ENCODE results near the gene TECPR2.
"Not testable (repeated sequence)": the region's sequence is repeated elsewhere in the genome, so short reads cannot be mapped to it uniquely, and the experiment has no call there.

Gene TECPR2

GRCh38 chr14:102362545-102363181 lies at the start of gene TECPR2, which contains the start of gene CINP:
Gene TECPR2 (plus strand): TSS chr14:102362941. CDS start chr14:102376722, 13,781 bp downstream.
Gene CINP (minus strand): TSS chr14:102362890. CDS start chr14:102362851, 39 bp downstream.
- DNase-seq = peak; percentile 92

- peak; percentile 79 for DNase-seq
Measured at GRCh38 chr14:102314242-102315011, 48.3 kb upstream of the TECPR2 start.

GRCh38 chr14:102315121-102315520 lies 47.6 kb upstream of the TECPR2 start:
- DNase-seq = no peak

- DNase-seq = peak; percentile 48
Measured at GRCh38 chr14:102316338-102316742, 46.4 kb upstream of the TECPR2 start.

- DNase-seq = peak; percentile 85
Measured at GRCh38 chr14:102316743-102317563, 45.8 kb upstream of the TECPR2 start.

GRCh38 chr14:102317564-102318248 lies 45.0 kb upstream of the TECPR2 start:
- peak; percentile 59 for DNase-seq

- no peak for DNase-seq
Measured at GRCh38 chr14:102318781-102319276, 43.9 kb upstream of the TECPR2 start.

- DNase-seq = peak; percentile 74
Measured at GRCh38 chr14:102319351-102320032, 43.2 kb upstream of the TECPR2 start, which contains the start of gene ZNF839. Gene ZNF839 (plus strand): TSS chr14:102319746. CDS start chr14:102319766, 20 bp downstream.

- no peak for DNase-seq
Measured at GRCh38 chr14:102320033-102320660, 42.6 kb upstream of the TECPR2 start.

GRCh38 chr14:102320671-102321455 lies 41.9 kb upstream of the TECPR2 start:
- DNase-seq = no peak

GRCh38 chr14:102321456-102322422 lies 41.0 kb upstream of the TECPR2 start:
- no peak for DNase-seq

- no peak for DNase-seq
Measured at GRCh38 chr14:102323102-102323501, 39.6 kb upstream of the TECPR2 start.

- no peak for DNase-seq
Measured at GRCh38 chr14:102325791-102326345, 36.9 kb upstream of the TECPR2 start.

- DNase-seq = no peak
Measured at GRCh38 chr14:102326583-102326982, 36.2 kb upstream of the TECPR2 start.

- DNase-seq = not testable (repeated sequence)
Measured at GRCh38 chr14:102329381-102329780, 33.4 kb upstream of the TECPR2 start.

- no peak for DNase-seq
Measured at GRCh38 chr14:102330806-102331205, 31.9 kb upstream of the TECPR2 start.

- no peak for DNase-seq
Measured at GRCh38 chr14:102333390-102333789, 29.4 kb upstream of the TECPR2 start.

- DNase-seq = no peak
Measured at GRCh38 chr14:102333795-102334705, 28.7 kb upstream of the TECPR2 start.

Data from NCI-H526 treated with DMSO at 0.1 percent for 48 hours (cell line).